GM18526 (cell line): Measurements from ENCODE around the gene KISS1R.
A peak's percentile ranks its signal among the peaks of the same experiment; 100 is the strongest.

ENCODE experiments used
- POLR2A ChIP-seq: IDR thresholded peaks from 3 replicates; pipeline ENCODE4 v1.6.1; 2011; ENCODE audit not compliant: insufficient read length; ENCODE audit errors: extremely low read depth

The KISS1R gene

DNA sequence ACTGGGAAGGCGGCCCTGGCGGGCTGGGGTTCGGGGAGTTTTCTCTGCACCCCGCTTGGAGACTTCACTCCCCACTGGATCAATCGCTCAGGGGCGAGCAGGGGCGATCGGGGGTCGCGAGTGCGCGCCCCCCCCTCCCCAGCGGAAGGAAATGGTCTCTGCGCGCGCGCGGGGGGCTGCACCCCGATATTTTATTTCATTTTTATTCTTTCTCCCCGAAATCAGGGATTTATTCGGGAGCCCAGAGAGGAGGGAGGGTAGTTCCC lies 9.1 kb downstream of the KISS1R start:
- TF ChIP-seq POLR2A: no peak

DNA sequence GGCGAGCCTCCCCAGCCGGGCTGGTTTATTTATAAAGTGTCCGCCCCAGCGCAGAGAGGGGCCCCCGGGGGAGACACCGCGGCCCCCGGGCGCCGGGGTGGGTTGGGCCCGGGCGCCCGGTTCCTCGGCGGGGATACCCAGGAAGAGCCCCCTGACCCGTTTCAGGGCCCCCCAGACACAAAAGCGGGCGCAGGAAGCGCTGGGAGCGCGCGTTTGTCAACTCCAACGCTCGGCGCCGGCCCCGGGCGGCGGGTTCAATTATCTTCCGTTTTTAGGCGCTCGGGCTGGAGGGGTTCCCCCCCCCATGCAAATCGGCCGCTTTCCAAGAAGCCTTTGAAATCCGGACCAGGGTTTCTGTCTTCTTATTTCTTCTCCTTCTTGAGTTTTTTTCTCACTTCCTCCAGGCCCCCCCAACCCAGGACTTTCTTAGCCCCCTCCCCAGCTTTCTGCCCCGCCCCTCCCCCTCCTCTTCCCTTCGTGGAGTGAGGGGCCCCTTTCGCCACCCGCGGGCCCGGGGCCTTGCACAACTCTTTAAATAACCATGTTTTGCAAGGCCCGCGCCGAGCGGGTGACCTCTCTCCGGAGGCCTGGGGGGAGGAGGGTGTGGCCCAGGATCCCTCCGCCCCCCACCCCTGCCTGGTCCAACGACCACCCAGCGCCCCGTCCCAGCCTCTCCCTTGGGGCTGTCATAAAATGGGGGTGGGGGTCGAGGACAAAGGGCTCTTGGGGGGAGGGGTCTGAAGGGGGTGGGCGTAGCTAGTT lies 9.6 kb downstream of the KISS1R start:
- TF ChIP-seq POLR2A: peak; percentile 52

DNA sequence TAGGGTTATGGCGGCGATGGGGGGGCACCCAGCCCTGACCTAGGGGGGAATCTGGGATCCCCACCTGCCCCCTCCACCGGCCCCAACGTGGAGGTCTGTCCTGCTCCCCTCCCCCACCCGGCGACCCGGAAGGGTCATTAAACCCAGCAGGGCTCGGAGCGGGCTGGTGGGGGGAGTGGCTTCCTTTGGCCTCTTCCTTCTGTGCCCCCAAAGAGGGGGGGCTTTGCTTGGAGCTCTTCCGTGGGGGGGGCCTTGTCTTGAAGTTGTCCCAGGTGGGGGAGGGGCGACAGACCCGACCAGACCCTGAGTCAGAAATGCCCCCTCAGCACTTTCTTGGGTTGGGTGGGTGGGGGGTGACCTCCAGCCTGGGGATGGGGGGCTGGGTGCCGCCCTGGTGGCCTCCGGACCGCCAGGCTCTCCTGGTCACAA lies 10.2 kb downstream of the KISS1R start:
- no peak for TF ChIP-seq POLR2A

DNA sequence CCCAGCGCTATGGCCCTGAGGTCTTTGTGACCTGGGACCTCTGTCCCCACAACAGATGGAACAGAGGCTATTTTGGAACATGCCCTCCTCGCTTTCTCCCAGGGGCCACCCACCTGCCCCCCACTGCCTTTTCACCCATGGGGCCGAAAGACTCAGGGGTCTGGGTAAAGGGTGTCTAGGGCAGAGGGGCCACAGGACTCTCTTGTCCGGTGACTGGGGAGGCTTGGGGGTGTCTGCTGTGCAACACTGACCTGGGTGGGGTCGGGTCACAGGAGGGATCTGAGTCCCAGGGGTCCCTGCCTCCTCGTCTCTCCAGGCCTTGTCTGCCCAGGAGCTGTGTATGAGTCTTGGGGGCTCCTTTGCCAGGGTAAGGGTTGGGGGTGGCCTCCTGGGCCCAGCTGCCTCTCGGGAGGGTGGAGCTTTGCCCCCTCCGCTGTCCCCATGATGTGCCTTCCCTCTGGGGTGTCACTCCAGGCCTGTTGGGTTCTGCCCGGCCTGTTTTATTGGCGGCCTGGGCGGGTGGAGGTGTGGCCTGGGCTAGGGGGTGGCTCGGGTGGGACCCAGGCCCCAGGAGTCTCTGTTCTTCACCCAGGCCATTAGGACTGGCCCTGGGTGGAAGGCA lies 10.8 kb downstream of the KISS1R start:
- no peak for TF ChIP-seq POLR2A

DNA sequence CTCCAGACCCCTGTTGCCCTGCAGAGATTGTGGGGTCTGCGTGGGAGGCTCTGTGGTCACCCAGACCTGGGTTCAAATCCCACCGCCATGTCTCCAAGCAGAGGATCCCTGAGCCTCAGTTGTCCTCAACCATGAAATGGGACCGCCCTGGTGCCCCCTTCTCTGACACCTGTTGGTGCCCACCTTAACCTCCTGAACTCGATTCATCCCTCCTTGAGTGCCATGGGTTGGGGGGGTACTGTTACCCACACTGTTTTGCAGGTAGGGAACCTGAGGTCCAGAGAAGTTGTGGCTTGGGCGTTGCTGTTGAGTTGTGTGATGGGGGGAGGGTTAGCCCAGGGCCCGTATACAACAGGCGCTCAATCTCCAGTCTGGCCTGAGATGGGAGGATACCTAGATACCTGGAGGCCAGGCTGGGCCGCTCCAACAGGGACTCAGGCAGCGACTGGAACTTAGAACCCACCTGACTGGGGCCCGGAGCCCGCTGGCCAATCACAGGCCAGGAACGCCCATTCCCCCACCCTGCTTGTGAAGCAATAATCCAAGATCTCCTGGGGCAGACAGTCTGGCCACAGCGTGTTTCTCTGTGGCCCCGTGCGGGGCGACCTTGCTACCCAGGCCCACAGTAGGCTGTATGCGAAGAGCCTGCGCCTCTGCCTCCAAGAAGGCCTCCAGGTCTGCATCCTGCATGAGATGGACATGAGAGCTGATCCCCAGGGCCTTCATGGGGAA lies 11.5 kb downstream of the KISS1R start:
- TF ChIP-seq POLR2A: no peak

DNA sequence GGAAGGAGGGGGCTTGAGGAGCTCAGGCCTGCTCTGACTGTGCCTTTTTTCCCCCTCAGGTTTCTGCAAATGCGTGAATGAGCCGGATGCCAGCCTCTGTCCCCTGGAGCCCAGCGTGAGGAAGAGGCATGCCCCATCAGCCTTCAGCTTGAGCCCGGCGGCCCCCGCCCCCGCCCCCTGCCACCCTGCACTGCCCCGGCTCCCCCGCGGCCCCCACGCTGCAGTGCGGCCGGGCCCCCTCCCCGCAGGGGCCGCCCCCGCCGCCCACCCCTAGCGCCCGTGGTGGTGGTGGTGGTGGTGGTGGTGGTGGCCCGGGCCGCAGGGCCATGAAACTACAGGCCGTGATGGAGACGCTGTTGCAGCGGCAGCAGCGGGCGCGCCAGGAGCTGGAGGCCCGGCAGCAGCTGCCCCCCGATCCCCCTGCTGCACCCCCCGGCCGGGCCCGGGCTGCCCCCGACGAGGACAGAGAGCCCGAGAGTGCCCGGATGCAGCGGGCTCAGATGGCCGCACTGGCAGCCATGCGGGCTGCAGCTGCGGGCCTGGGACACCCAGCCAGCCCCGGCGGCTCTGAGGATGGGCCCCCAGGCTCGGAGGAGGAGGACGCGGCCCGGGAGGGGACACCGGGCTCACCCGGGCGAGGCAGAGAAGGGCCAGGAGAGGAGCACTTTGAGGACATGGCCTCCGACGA lies 12.2 kb downstream of the KISS1R start:
- TF ChIP-seq POLR2A: no peak

DNA sequence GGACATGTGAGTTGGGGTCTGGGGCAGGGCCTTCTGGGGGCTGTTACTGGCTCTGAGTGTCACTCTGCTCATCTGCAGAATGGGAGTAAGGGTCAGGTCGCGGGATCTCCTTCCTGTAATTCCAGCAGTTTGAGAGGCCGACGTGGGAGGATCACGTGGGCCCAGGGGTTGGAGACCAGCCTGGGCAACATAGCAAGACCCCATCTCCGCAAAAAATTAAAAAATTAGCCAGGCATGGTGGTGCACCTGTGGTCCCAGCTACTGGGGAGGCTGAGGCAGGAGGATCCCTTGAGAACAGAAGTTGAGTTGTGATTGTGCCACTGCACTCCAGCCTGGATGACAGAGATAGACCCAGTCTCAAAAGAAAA lies 12.7 kb downstream of the KISS1R start:
- no peak for TF ChIP-seq POLR2A

DNA sequence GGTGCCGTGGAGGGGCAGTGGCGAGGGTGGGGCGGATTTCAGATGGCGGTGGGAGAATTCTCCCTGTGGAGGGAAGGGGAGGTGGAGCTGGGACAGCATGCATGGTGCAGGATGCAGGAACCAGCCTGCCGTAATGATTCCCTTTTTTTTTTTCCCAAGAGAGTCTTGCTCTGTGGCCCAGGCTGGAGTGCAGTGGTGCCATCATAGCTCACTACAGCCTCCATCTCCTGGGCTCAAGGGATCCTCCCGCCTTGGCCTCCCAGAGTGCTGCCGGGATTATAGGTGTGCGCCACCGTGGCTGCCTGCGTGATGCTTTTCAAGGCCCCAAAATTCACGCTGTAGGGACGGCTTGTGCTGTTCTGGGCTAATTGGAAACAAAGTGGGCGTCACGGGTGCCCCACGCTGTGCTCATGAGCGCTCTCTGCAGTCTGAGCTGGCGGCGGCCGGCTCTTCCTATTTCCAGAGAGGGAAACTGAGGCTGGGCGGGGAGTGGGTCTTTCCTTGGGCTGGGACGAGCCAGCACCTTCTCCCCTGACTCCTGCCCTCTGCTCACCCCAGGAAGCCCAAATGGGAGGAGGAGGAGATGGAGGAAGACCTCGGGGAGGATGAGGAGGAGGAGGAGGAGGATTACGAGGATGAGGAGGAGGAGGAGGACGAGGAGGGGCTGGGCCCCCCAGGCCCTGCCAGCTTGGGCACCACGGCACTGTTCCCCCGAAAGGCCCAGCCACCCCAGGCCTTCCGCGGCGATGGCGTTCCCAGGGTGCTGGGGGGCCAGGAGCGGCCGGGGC lies 14.9 kb downstream of the KISS1R start:
- TF ChIP-seq POLR2A: no peak

DNA sequence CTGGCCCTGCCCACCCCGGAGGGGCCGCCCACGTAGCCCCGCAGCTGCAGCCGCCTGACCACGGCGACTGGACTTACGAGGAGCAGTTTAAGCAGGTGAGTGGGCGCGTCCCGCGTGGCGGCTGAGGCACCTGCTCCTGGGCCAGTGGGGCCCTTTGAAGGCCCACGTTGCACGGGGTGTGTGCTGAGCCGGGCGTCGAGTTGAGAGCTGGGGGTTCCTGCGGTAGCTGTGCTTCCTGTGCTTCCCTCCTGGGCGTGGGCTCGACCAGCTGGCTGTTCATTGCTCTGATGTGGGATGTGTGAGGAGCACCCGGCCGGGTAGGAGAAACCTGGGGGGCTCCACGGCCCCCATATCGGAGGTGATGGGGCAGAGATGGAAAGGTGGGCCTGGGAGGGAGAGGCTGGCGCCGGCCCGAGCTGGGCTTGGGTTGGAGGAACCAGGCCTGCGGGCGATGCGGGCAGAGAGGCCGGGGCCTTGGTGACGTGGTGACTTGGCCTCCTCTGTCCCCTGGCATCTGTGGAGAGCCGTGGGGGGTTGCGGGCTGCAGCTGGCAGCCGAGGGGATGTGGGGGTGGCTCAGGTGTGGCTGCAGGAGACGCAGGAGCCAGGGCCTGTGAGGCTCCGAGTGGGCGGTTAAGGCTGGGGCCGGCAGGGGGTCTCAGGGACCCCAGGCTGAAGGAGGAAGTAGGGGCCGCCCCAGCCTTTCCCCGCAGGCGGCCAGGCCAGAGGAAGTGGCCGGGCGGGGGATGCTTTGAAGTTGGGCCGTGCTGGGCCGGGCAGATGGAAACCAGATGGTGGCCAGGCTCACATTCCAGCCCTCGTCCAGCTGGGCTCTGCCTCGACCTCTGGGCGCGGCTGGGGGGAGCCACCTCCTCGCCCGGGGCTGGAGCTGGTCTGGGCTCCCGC lies 15.8 kb downstream of the KISS1R start:
- TF ChIP-seq POLR2A: no peak

DNA sequence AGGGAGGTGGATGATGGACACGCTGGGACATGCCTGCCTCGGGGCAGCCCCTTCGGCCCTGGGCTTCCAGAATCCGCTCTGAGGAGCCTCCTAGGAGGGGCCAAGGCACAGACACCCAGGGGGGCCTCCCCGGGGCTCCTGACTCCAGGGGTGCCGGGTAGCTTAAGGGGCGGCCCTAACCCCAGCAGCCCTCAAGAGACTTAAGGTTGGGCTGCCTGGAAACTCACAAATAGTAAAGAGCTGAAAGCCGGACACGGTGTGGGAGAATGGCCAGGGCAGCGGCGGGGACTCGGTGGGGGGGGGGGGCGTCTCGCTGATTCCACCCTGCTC lies 16.4 kb downstream of the KISS1R start:
- no peak for TF ChIP-seq POLR2A

DNA sequence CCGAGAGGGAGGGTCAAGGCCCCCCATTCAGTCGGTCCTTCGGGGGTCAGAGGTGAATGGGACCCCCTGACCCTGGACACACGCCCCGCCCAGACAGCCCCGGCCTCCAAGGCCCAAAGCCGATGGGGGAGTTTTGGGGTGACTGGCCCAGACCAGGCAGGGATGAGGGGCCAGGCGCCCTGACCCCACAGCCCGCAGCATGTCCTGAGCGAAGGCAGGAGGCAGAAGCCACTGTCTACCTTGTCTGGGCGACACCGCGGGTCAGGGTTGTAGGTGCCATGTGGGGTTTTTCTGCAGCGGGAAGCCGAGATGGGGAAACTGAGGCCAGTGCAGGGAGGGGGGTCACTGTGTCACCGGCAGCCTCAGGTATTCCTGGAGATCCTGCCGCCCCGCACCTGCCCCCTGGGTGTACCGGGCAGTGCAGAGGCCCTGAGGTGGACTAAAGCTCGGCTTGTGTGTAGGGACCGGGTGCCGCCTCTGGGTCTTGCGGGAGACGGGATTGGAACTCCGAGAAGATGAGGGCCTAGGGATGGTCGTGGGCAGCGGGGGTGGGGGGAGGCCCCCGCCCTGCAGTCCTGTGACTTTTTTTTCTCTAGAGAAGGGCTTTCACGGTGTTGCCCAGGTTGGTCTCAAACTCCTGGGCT lies 17.2 kb downstream of the KISS1R start:
- no peak for TF ChIP-seq POLR2A

DNA sequence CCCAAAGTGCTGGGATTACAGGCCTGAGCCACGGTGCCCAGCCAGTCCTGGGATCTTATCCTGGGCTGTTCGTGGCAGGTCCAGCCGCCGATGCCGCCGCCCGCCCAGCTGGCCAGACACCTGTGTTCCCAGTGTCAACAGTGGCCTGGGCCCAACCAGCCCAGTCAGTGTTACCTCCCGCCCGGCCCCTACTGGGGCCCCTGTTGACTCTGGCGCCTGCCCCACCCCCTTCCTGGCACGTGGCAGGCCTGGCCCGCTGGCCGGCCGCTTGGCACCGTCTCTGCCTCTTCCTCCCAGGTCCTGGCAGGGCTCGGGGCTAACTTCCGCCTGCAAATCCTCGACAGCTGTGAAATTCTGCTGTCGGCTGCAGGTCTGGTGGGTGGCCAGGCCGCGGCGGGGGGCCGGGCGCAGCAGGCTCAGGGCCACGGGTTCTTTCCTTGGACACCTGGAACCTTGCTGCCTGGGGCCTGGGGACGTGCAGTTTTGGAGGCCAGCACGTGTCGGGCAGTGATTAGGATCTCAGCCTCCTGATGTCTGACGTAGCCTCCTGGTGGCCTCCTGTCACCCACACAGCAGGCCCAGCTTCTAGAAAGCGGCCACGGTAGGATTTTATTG lies 17.8 kb downstream of the KISS1R start:
- TF ChIP-seq POLR2A: no peak

DNA sequence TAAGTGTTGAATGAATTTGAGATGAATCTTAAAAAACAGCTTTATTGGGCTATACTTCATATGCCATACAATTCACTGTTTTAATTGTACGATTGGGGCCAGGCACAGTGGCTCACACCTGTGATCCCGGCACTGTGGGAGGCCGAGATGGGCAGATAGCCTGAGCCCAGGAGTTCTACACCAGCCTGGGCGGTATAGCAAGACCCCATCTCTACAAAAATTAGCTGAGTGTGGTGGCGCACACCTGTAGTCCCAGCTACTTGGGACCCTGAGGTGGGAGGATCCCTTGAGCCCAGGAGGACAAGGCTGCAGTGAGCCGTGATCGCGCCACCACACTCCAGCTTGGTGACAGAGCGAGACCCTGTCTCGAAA lies 19.0 kb downstream of the KISS1R start:
- no peak for TF ChIP-seq POLR2A
